Liver (tissue), 3 donors: ENCODE results near the gene KCNMA1.

Experiments used
- CTCF ChIP-seq: fragments of 150-350 bp; IDR thresholded peaks from 2 replicates; pipeline ENCODE4 v1.5.1; 2017; ENCODE audit warnings: improper control_type of control experiment, low read depth, low read length; ENCODE audit not compliant: missing input control
- RAD21 ChIP-seq, 2 donors: IDR thresholded peaks; 2 replicates each; pipeline ENCODE4 v1.6.1; 2016; ENCODE audit warnings: antibody characterized with exemption in 2 of 2, mild to moderate bottlenecking in 2 of 2
- TAF1 ChIP-seq: conservative IDR thresholded peaks from 2 replicates; pipeline ENCODE4 v1.6.1; 2016; ENCODE audit warnings: antibody characterized with exemption, mild to moderate bottlenecking
- donor health status: healthy.
- donor health status: healthy.

GRCh38 chr10:77068969-77069368 lies 568.6 kb downstream of the KCNMA1 start:
- TF ChIP-seq RAD21 (IDR thresholded peaks at IDR 0.05) (no peak), CTCF (no peak), TAF1 (no peak)
